ENCODE measurements around the gene FGF21. TPM values are rescaled to one million over a fixed set of nuclear protein-coding genes. Genes with fewer than 3 reads are reported as not detected.

The FGF21 gene
- total and polyA plus RNA-seq, 11 donors, result not detected

- peaks cover 0 to 9% (median 0%) of the 10 kb centered on the region in 12 donors for H3K4me1 ChIP-seq
- H3K27me3 ChIP-seq, result no peaks in the 10 kb centered on the region
- DNase-seq (no peak), ATAC-seq (no peak)
- no peaks in the 10 kb centered on the region for H3K36me3 ChIP-seq
- H3K4me3 ChIP-seq, result no peak overlapping the region
- H3K27ac ChIP-seq, result no peak overlapping the region
- WGBS, 4 donors, result 88 to 94% (median 91%) methylated on average over 11 of the region's 11 CpGs
- intact Hi-C loops (cut with DNase I), result no loop called here
- no peaks in the 10 kb centered on the region for H3K9me3 ChIP-seq
- TF ChIP-seq POLR2A (IDR thresholded peaks at IDR 0.05), result no peak
- TF ChIP-seq CTCF (IDR thresholded peaks at IDR 0.05), result no peak
Observed at GRCh38 chr19:48768994-48769713, 13.8 kb downstream of the FGF21 start.

GRCh38 chr19:48770266-48770665 lies 14.9 kb downstream of the FGF21 start:
- WGBS, 4 donors, result 75 to 98% (median 84%) methylated on average over 7 of the region's 7 CpGs
- ATAC-seq (no peak), DNase-seq (no peak)
- Histone ChIP-seq H3K27me3 (no peaks in the 10 kb centered on the region), H3K4me3 (no peak overlapping the region), H3K27ac (no peak overlapping the region), H3K4me1 (peaks cover 0 to 9% (median 0%) of the 10 kb centered on the region in 12 donors), H3K36me3 (no peaks in the 10 kb centered on the region), H3K9me3 (no peaks in the 10 kb centered on the region)
- intact Hi-C loops (cut with DNase I), result loop anchor here in 1 of 10 donors (10.0 kb wide), 1 partner anchor 95 kb away; the partner anchor contains the start of gene NTN5
- no peak for TF ChIP-seq POLR2A (IDR thresholded peaks at IDR 0.05)

- H3K4me3 ChIP-seq, result no peak overlapping the region
- intact Hi-C loops (cut with DNase I), result loop anchor here in 1 of 10 donors (10.0 kb wide), 1 partner anchor 96 kb away; the partner anchor contains the start of gene NTN5
- H3K9me3 ChIP-seq, result no peaks in the 10 kb centered on the region
- no peak overlapping the region for H3K27ac ChIP-seq
- no peak for TF ChIP-seq POLR2A (IDR thresholded peaks at IDR 0.05)
- no peak for TF ChIP-seq CTCF (IDR thresholded peaks at IDR 0.05)
- no peaks in the 10 kb centered on the region for H3K27me3 ChIP-seq
- ATAC-seq (no peak), DNase-seq (no peak)
- peaks cover 0 to 9% (median 0%) of the 10 kb centered on the region in 12 donors for H3K4me1 ChIP-seq
- 77 to 83% (median 81%) methylated on average over 20 of the region's 20 CpGs for WGBS, 4 donors
- no peaks in the 10 kb centered on the region for H3K36me3 ChIP-seq
Observed at GRCh38 chr19:48770734-48771472, 15.6 kb downstream of the FGF21 start.

GRCh38 chr19:48772503-48772953 lies 17.2 kb downstream of the FGF21 start:
- H3K4me1 ChIP-seq, result peaks cover 0 to 9% (median 0%) of the 10 kb centered on the region in 12 donors
- no peaks in the 10 kb centered on the region for H3K9me3 ChIP-seq
- H3K27me3 ChIP-seq, result no peaks in the 10 kb centered on the region
- intact Hi-C loops (cut with DNase I), result loop anchor here in 1 of 10 donors (10.0 kb wide), 1 partner anchor 98 kb away; the partner anchor contains the start of gene NTN5
- DNase-seq (peak in 2 of 5 donors; percentile 44 to 62), ATAC-seq (peak; percentile 40 to 77 (median 62))
- TF ChIP-seq POLR2A (IDR thresholded peaks at IDR 0.05) (no peak), CTCF (IDR thresholded peaks at IDR 0.05) (no peak)
- peak overlapping the region in 9 of 12 donors; percentile 32 to 72 (median 44) for H3K27ac ChIP-seq
- H3K36me3 ChIP-seq, result no peaks in the 10 kb centered on the region
- H3K4me3 ChIP-seq, result no peak overlapping the region
- WGBS, 4 donors, result 41 to 51% (median 46%) methylated on average over 13 of the region's 13 CpGs
